GM12865 (cell line): ENCODE data around the gene LTBP3.
A peak's percentile ranks its signal among the peaks of the same experiment; 100 is the strongest.

Experiments
- DNase-seq: peaks from one replicate; pipeline ENCODE4 v3.0.0; 2010; ENCODE audit warnings: low read depth
- H3K4me3 ChIP-seq: 2 replicates; pipeline ENCODE4 v1.5.1; 2011; ENCODE audit warnings: mild to moderate bottlenecking, low read depth, low read length, control low read depth
- TF ChIP-seq, protein P1 (sequence below): IDR thresholded peaks from 2 replicates; pipeline ENCODE4 v1.5.1; 2011; ENCODE audit warnings: low read length, control low read depth, low read depth, inconsistent platforms; ENCODE audit not compliant: insufficient read depth; ENCODE audit errors: missing control alignments

Gene LTBP3

DNA sequence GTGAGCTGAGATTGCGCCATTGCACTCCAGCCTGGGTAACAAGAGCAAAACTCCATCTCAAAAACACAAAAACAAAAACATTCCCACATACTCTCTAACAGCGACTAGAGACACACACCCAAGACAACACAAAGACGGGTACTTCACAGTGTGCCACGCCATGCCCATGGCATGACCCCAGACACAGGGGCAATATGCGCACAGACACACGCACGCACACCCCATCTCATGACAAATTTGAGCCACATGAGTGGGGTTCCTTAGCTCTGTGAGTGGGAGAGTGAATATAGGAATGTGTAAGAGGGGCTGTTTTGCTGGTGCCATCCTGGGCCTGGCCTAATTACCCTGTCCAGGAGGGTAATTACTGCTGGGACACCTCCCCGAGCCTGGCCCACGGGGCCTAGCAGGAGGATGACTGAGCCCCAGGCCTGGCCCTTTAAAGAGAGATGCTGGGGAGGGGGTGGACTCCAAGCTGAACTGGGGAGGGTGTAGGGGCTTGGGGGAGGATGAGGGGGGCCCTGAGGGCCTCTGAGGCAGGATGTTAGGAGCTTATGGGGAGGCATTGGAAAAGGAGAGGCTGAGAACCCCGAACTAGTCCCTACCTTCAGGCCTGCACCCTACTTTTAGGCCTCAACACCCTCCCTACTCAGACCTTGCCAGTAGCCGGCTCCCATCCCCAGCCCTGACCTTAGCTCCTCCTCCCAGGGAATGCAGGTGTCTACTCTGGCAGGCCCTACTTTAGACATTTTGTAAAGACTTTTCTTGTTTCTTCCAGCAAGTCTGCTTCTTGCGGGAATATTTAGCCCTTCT, 1.5 kb downstream of the LTBP3 start:
- TF ChIP-seq, protein P1, sequence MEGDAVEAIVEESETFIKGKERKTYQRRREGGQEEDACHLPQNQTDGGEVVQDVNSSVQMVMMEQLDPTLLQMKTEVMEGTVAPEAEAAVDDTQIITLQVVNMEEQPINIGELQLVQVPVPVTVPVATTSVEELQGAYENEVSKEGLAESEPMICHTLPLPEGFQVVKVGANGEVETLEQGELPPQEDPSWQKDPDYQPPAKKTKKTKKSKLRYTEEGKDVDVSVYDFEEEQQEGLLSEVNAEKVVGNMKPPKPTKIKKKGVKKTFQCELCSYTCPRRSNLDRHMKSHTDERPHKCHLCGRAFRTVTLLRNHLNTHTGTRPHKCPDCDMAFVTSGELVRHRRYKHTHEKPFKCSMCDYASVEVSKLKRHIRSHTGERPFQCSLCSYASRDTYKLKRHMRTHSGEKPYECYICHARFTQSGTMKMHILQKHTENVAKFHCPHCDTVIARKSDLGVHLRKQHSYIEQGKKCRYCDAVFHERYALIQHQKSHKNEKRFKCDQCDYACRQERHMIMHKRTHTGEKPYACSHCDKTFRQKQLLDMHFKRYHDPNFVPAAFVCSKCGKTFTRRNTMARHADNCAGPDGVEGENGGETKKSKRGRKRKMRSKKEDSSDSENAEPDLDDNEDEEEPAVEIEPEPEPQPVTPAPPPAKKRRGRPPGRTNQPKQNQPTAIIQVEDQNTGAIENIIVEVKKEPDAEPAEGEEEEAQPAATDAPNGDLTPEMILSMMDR, result no peak
- no peak for DNase-seq

DNA sequence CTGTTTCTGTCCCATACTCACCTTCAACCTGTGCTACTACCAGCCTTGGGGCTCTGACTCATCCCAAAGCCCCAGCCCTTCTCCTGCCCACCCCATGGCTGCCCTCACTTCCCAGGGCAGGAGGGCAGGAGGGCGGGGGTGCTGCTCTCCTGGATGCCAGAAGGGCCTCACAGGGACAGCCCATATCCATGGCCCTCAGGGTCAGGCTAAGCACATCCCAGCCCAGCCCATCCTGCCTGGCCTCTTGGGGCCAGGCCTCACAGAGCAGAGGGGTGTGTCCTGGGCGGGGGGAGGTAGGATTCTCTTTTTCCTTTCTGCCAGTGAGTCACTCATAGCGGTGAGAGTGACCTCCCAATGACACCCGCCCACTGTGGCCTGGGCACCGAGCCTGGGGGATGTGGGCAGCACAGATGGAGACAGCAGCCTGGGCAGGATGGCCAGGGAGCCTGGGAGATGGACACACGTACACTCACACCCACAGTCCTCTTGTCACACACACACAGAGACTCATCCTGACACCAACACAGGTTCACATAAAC, 2.4 kb downstream of the LTBP3 start:
- H3K4me3 ChIP-seq, result no peak overlapping the region
- no peak for DNase-seq
- TF ChIP-seq, protein P1, result no peak

More for the DNA sequence above, 1.5 kb downstream of the LTBP3 start:
- no peak overlapping the region for H3K4me3 ChIP-seq

DNA sequence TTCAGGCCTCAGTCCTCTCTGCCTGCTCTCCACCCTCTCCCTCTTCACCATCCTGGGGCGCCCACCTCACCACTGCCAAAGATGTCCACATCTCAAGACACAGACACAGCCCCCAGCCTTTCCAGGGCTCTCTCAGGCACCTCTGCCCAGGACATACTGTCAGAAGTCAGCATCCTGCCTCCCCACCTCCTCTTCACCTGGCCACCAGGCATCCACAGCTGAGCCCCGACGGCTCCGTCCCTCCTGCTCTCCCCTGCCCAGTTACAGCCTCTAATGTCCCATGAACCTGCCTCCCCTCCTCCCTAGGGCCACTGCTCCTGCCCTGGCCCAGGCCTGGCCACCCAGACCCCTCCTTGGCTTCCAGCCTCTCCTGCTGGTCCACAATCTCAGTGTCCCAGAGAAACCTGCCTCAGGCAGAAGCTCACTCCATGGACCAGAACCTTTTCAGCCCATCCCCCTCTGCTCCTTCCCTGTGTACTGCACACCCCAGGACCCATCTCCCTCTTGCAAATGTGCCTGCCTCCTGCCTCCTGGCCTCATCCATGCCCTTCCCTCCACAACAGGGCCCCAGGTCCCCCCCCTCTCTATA, 3.2 kb downstream of the LTBP3 start:
- DNase-seq, result no peak
- TF ChIP-seq, protein P1, result no peak
- no peak overlapping the region for H3K4me3 ChIP-seq

DNA sequence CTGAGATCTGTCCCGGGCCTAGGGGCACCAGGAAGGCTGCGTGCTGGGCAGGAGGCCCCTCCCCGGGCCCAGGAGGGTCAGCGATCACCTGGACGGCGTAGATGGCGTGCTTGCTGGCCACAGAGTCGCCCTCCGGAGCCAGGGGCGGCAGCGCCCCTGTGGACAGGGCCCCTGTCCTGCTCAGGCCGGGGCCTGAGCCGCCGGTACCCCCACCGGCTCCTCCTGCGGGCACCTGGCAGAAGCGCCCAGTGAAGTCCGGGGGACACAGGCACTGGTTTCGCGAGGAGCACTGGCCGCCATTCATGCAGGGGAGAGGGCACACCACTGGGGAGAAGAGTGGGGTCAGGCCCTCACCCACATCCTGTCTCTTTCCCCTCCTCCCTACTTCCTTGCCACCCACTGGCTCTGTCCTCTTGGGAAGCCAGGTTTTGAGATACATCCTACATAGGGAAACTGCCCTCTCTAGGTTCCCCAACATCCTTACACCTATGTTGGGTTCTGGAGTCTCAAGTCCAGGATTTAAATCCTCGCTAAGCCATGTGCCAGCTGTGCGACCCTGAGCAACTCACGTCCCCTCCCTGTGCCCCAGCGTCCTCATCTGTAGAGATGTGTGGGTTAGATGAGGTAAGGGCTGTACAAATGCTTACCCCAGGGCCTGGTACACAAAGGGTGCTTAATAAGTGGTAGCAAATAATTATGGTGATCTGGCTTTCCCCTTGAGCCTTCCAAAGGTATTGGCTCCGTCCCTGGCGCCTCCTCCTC, 3.9 kb downstream of the LTBP3 start:
- TF ChIP-seq, protein P1, result no peak
- H3K4me3 ChIP-seq, result no peak overlapping the region
- DNase-seq, result no peak

DNA sequence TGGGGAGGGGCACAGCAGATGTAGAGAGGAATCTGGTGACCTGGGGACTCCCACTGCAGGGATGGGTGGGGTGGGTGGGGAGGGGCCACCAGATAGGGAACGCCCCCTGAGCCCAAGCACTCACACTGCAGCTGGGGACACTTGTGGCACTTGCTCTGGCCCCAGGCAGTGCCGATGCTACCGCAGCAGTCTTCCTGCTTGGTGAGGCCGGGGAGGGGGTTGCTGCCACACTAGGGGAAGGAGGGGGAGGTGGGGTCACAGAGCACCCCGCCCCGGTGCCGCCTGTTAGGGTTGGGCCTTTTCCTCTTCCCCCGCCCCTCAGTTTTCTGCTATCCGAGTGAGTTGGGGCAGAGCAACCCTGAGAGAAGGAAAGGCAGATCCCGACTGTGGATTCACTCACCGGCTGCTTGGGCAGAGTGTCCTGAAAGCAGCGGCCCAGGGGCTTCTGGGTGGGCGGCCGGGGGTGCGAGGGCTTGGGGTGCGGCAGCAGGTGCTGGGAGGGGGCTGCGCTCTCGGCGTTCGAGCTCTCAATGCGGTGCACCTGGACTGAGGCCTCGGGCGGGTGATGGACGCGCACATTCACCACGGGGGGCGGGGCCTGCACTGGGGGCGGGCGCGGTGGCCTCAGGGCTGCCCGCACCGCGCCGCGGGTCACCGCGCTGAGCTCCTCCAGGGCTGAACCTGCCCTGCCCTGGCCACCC, 4.7 kb downstream of the LTBP3 start:
- TF ChIP-seq, protein P1, result no peak
- no peak overlapping the region for H3K4me3 ChIP-seq
- peak; percentile 50 for DNase-seq

DNA sequence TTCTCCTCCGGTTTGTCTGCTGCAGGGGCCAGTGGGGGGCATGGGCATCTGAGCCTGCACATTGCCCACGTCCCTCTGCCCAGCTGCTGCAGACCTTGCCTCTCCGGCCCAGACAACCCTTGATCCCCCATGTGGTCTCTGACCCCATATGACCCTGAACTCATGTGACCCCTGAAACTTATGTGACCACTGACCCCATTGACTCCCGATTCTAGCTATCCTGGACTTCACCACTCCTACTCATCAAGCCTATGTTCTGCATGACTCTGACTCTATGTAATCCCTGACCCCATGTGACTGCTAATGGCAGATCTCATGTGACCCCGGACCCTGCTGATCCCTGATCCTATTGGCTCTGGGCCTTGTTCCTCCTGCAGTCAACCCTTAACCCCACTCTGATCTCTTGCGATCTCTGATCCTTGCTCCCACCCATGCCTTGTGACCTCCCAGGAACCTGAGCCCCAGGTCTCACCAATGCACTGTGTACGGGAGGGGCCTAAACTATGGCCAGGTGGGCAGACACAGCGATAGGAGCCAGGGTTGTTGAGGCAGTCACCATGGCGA, 5.7 kb downstream of the LTBP3 start:
- DNase-seq, result no peak

More for the DNA sequence above, 5.7 kb downstream of the LTBP3 start:
- no peak overlapping the region for H3K4me3 ChIP-seq
- TF ChIP-seq, protein P1, result no peak
